ENCODE measurements around the gene LGALS12. TPM values are rescaled to one million over a fixed set of nuclear protein-coding genes. Genes with fewer than 3 reads are reported as not detected.

Gene LGALS12
- total RNA-seq, 1 donor: not detected

- peak; percentile 98 for DNase-seq (ENCODE audit: low read depth)
- peak overlapping the region; percentile 60 for H3K4me3 ChIP-seq (ENCODE audit: low read depth, low read length)
- TF ChIP-seq CTCF (IDR thresholded peaks at IDR 0.05; ENCODE audit: insufficient read depth, low read depth, low read length): no peak
Measured at GRCh38 chr11:63491636-63492372, 14.1 kb upstream of the LGALS12 start.

GRCh38 chr11:63492441-63492840 is 13.4 kb upstream of the LGALS12 start:
- no peak for TF ChIP-seq CTCF (IDR thresholded peaks at IDR 0.05; ENCODE audit: insufficient read depth, low read depth, low read length)
- DNase-seq (ENCODE audit: low read depth): no peak
- no peak overlapping the region for H3K4me3 ChIP-seq (ENCODE audit: low read depth, low read length)

- no peak overlapping the region for H3K4me3 ChIP-seq (ENCODE audit: low read depth, low read length)
- TF ChIP-seq CTCF (IDR thresholded peaks at IDR 0.05; ENCODE audit: insufficient read depth, low read depth, low read length): no peak
- no peak for DNase-seq (ENCODE audit: low read depth)
Measured at GRCh38 chr11:63493127-63493526, 12.8 kb upstream of the LGALS12 start.

GRCh38 chr11:63494975-63495374 is 10.9 kb upstream of the LGALS12 start:
- TF ChIP-seq CTCF (IDR thresholded peaks at IDR 0.05; ENCODE audit: insufficient read depth, low read depth, low read length): no peak
- H3K4me3 ChIP-seq (ENCODE audit: low read depth, low read length): no peak overlapping the region
- DNase-seq (ENCODE audit: low read depth): no peak

- H3K4me3 ChIP-seq (ENCODE audit: low read depth, low read length): no peak overlapping the region
- TF ChIP-seq CTCF (IDR thresholded peaks at IDR 0.05; ENCODE audit: insufficient read depth, low read depth, low read length): no peak
- DNase-seq (ENCODE audit: low read depth): no peak
Measured at GRCh38 chr11:63499874-63500273, 6.0 kb upstream of the LGALS12 start.

GRCh38 chr11:63501236-63501635 is 4.6 kb upstream of the LGALS12 start:
- H3K4me3 ChIP-seq (ENCODE audit: low read depth, low read length): no peak overlapping the region
- DNase-seq (ENCODE audit: low read depth): no peak
- no peak for TF ChIP-seq CTCF (IDR thresholded peaks at IDR 0.05; ENCODE audit: insufficient read depth, low read depth, low read length)
